BE2C (cell line): Measurements from ENCODE around the gene CFAP157.

ENCODE experiments used
- DNase-seq: peaks from one replicate; pipeline ENCODE4 v3.0.0-alpha.2; 2020
- H3K27me3 ChIP-seq: fragments of 250-450 bp; sonication (Bioruptor Pico); 2 replicates; pipeline ENCODE4 v1.5.1; 2020; ENCODE audit warnings: mild to moderate bottlenecking
- H3K36me3 ChIP-seq: fragments of 250-450 bp; sonication (Bioruptor Pico); 2 replicates; pipeline ENCODE4 v1.5.1; 2020; ENCODE audit warnings: mild to moderate bottlenecking
- H3K4me1 ChIP-seq: fragments of 250-450 bp; sonication (Bioruptor Pico); 2 replicates; pipeline ENCODE4 v1.5.1; 2020
- H3K4me3 ChIP-seq: 2 replicates; pipeline ENCODE4 v1.5.1; 2011; ENCODE audit warnings: low read depth, low read length
- H3K9me3 ChIP-seq: fragments of 250-450 bp; sonication (Bioruptor Pico); 2 replicates; pipeline ENCODE4 v1.5.1; 2020
- CTCF ChIP-seq: IDR thresholded peaks from 2 replicates; pipeline ENCODE4 v1.5.1; 2012; ENCODE audit warnings: mild to moderate bottlenecking, low read depth, low read length

Gene CFAP157

DNA sequence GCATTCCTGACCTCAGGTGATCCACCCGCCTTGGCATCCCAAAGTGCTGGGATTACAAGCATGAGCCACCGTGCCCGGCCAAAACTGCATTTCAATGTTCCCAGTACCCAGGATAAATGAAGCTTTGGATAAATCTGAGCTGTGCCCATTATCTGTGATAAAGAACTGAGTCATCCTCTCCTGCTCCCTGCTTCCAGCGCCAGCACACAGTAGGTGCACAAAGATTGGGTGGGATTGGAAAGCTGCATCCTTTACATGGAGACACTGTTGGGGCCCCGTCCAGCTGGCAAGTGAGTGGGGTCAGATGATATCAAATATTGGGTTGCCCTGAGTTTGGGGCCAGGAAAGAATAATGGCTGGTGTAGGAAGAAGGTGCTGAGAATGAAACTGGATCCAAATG is 54.3 kb downstream of the CFAP157 start:
- no peak for DNase-seq
- Histone ChIP-seq H3K9me3 (no peaks in the 10 kb centered on the region), H3K36me3 (no peaks in the 10 kb centered on the region), H3K4me3 (no peak overlapping the region), H3K4me1 (peaks cover 15% of the 10 kb centered on the region), H3K27me3 (no peaks in the 10 kb centered on the region)
- TF ChIP-seq CTCF, result no peak

DNA sequence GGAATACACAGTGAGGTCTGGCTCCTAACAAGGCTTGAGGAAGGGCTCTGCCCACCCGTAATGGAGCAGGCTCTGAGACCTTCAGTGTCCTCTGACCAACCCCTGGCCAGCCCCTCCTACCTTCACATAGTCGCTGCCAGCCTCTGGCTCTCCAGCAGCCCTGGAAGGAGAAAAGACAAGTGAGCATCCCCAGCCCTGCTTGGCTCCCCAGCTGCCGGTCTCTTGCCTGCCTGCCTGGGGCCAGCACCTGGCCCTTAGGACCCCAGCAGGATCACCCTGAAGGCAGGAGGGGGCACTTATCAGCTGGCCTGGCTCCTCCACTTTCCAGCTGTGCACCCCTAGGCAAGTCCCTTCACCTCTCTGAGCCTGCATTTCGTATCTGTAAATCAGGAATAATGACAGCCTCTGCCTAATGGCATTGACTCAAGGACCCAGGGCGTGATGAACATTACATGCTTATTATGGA is 54.7 kb downstream of the CFAP157 start:
- peak; percentile 67 for DNase-seq
- Histone ChIP-seq H3K27me3 (no peaks in the 10 kb centered on the region), H3K36me3 (no peaks in the 10 kb centered on the region), H3K9me3 (no peaks in the 10 kb centered on the region), H3K4me1 (peaks cover 15% of the 10 kb centered on the region), H3K4me3 (no peak overlapping the region)
- no peak for TF ChIP-seq CTCF

DNA sequence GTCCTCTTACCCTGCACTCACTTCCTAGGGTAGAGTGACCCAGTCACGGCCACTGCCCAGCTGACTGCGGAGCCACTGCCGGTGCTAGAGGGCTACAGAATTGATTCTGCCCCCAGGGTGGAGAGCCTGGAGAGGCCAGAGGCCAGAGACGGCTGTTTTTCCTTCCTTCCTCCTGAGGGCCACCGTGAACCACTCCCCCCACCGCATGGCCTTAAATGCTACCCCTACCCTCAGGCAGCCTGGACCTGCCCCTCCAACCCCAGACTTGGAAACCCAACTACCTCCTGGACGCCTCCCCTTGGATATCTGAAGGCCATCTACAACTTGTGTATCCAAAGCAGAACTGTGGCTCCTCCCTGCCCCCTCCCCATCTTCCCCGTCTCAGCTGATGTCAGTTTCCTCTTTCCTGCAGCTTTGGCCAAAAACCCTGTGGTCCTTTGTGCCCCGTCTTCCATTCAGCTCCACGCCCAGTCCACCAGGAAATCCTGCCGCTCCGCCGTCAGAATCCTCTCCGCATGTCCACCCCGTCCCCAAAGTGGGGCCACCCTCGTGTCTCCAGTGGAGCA is 55.4 kb downstream of the CFAP157 start:
- H3K4me3 ChIP-seq, result no peak overlapping the region
- TF ChIP-seq CTCF, result no peak
- no peaks in the 10 kb centered on the region for H3K9me3 ChIP-seq
- no peaks in the 10 kb centered on the region for H3K36me3 ChIP-seq
- no peak for DNase-seq
- H3K4me1 ChIP-seq, result peaks cover 15% of the 10 kb centered on the region
- H3K27me3 ChIP-seq, result no peaks in the 10 kb centered on the region

DNA sequence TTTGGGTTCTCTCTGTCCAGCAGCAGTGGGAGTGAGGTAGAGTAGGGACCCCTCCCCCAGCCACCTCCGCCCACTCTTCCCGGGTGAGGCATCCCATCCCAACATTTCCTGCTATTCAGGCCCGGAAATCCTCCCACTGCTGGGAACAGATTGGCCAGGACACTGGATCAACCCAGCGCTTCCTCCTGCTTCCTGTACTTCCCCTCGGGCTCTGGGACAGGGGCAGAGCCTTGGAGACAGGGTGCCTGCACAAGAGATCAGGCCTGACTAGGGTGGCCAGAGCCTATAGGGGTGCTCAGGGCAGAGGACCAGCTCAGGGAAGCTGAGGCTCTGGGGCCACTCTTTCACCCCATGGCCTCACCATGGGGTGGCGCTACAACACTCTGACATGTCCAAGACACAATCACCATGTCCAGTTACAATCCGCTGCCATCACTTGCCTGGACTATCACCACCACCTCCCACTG is 57.2 kb downstream of the CFAP157 start:
- no peaks in the 10 kb centered on the region for H3K36me3 ChIP-seq
- no peaks in the 10 kb centered on the region for H3K9me3 ChIP-seq
- no peak overlapping the region for H3K4me3 ChIP-seq
- DNase-seq, result no peak
- TF ChIP-seq CTCF, result peak; percentile 41
- peaks cover 18% of the 10 kb centered on the region for H3K4me1 ChIP-seq
- H3K27me3 ChIP-seq, result no peaks in the 10 kb centered on the region

DNA sequence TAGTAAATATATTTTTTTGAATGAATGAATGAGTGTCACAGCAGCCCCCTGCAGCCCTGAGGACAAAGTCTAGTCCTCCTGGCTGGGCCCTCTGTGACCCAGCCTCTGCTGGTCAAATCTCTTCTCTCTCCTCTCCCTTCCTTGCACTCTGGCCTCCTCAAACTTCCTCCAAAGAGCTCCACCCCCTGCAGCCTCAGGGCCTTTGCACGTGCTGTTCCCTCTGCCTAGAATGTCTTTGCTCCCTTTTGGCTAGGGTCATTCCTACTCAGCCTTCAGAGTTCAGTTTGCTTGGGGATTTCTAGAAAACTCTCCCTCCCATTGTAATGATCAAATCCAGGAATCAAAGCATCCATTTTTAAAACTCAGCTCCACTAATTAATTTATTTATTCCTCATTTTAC is 58.6 kb downstream of the CFAP157 start:
- no peaks in the 10 kb centered on the region for H3K36me3 ChIP-seq
- H3K9me3 ChIP-seq, result no peaks in the 10 kb centered on the region
- H3K4me1 ChIP-seq, result peaks cover 18% of the 10 kb centered on the region
- no peak overlapping the region for H3K4me3 ChIP-seq
- TF ChIP-seq CTCF, result no peak
- no peak for DNase-seq
- H3K27me3 ChIP-seq, result no peaks in the 10 kb centered on the region
